GM21529 (cell line): ENCODE measurements around the gene DSCAML1.
"Not testable (repeated sequence)": the region's sequence is repeated elsewhere in the genome, so short reads cannot be mapped to it uniquely, and the experiment has no call there.

Source experiments
- ATAC-seq: cut with Tn5 transposase; IDR thresholded peaks from one replicate; pipeline ENCODE4 v1.9.1; 2021; ENCODE audit not compliant: unreplicated experiment

The DSCAML1 gene

GRCh38 chr11:117419482-117420142 is 377.4 kb downstream of the DSCAML1 start:
- no peak for ATAC-seq

DNA sequence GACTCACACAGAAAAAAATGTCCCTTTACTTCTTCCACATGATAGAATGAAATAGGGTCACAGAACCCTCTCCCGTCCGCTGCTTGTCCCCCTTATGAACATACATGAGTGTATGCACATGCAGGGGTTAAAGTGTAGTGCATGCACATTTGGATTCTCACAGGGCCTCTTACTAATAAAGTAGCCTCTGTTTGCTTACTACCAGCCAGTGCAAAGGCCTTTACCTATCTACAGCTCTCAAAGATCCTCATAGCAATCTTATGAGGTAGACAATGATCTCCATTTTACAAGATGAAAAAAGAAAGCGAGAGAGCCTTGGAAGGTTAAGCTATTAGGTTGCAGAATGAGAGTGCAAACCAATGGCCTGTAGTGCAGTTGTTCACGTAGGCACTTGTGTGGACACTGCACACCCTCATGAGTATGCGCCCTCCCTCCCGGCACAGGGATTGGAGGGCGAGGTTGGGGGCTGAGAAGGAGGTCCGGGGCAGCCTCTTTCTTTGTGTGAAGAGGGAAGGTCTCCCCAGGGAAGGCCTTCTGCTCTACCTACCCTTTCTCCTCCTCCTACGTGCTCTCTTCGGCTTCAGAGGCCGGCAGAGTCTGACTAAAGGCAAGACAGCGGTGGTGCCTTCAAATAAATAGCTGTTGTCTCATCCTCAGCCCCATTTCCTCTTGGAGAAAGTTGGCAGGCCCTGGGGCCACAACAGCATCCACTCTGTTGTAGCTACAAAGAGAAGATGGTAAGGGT is 378.1 kb downstream of the DSCAML1 start:
- ATAC-seq: no peak

GRCh38 chr11:117417856-117418255 is 379.2 kb downstream of the DSCAML1 start:
- ATAC-seq: no peak

DNA sequence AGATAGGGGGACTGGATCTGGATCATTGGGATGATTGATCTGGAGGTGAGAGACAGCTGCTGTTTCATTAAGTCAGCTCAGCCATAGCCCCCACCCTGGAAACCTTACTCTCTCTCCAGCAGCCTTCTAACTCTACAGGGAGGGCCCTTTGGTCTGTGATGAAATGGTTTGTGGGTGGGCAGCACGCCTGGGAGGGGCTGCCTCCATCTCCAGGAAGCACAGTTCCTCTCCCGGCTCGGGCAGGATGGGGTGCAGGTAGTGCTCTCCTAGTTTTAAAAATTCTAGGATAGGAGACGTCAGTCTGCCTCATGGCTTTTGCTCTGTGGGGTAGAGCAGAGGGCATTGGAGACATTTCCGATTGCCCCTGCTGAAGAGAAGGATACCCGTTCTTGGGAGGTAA is 379.7 kb downstream of the DSCAML1 start:
- ATAC-seq: no peak

DNA sequence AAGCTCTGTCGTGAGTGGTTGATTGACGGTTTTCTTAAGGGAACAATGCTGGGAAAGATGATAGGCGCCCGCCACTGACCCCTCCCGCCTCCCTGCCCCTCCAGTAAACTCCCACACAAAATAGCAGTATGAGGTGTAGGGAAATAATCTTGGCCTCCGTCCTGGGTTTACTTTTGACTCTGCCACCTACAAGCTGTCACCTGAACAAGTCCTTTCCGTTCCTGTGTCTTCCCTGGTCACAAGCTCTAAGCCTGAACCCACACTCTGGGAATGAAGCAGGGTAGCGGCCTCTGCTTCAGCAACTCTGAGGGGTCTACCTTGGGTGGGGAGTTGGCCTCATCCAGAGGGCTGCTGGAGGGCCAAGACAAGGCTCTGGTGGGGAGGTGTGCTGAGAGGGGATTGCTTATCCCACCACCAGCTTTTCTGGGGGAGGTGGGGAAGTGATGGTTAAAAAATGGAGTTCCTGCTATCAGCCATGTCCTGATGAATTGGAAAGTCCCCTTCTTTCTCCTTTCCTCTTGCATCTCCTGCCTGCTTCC is 381.6 kb downstream of the DSCAML1 start:
- no peak for ATAC-seq

DNA sequence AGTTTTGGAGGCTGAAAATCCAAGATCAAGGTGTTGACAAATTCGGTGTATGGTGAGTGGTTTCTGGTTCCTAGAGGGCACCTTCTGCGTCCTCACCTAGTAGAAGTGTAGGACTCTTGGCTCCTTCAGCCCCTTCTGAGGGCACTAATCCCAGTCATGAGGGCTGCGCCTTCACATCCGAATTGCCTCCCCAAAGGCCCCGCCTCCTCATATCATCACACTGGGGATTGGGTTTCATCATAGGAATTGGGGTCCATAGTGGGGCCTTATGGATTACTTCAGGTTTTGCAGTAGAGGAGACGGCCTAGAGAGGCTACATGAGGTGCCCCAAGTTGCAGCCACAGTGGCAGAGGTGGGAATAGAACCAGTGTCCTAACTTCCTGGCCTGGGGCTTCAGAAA is 382.3 kb downstream of the DSCAML1 start:
- ATAC-seq: no peak

DNA sequence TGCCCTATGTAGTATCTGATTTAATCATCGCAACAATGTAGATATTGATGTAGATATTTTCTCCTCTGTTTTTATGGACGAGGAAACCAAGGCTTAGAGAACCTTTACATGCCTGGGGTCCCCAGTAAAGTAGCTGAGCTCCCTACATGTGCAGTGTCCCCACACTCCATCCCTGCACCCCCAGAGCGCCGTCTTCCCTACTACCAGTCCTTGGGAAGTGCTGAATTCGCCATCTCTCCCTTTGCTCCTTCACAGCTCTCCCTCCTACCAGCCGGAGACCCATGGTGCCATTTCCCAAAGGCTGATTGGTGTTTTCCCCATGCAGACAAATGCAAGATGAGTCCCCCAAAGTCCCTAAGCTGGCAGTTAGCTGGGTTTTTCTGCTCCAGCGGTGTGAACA is 383.4 kb downstream of the DSCAML1 start:
- no peak for ATAC-seq

DNA sequence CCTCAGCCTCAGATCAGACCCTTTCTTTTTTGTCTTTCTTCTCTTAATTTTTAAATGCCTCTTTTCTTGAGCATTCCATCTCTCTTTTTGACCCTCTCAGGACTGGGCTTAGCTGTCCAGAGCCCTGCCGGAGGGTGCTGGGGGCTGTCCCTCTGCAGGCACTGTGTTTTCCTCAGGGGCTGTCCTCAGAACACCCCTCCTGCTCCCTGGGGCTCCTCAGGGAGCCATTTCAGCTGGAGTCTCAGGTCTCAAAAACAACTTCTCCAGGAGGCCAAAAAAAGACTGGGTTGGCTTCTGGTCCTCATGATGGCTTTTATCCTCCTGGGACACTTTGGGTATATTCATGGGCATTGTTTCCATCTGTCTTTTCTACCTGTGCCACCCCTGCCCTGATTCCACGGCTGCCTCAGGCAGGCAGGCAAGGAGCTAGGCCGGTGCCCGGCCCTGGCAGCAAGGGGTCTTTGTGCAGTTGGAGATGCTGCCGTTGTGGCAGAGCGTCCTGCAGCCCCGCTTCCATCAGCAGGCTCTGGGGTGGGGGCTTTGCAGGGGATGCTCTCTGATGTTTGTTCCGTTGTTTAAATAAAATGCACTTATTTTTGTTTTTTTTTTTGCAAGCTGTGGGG is 384.3 kb downstream of the DSCAML1 start:
- no peak for ATAC-seq

DNA sequence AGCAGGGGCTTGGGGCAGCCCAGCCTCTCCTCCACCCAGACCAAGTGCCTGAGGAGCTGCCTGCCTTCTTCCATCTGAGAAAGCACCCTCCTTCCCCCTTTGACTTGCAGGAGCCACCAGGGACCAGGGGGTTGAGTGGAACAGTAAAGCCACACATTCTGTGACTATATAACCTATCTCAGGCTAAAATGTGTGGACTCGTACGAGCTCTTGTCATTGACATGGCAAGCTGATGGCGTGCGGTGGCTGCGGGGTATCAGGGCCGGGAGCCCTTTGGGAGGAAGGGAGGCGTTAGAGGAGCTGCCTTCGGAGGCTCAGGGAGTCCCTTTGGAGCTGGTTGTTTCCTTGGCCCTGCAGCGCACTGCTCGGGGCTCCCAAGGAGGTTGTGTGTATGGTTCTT is 384.8 kb downstream of the DSCAML1 start:
- no peak for ATAC-seq

- ATAC-seq: no peak
Observed at GRCh38 chr11:117411736-117412135, 385.3 kb downstream of the DSCAML1 start.

DNA sequence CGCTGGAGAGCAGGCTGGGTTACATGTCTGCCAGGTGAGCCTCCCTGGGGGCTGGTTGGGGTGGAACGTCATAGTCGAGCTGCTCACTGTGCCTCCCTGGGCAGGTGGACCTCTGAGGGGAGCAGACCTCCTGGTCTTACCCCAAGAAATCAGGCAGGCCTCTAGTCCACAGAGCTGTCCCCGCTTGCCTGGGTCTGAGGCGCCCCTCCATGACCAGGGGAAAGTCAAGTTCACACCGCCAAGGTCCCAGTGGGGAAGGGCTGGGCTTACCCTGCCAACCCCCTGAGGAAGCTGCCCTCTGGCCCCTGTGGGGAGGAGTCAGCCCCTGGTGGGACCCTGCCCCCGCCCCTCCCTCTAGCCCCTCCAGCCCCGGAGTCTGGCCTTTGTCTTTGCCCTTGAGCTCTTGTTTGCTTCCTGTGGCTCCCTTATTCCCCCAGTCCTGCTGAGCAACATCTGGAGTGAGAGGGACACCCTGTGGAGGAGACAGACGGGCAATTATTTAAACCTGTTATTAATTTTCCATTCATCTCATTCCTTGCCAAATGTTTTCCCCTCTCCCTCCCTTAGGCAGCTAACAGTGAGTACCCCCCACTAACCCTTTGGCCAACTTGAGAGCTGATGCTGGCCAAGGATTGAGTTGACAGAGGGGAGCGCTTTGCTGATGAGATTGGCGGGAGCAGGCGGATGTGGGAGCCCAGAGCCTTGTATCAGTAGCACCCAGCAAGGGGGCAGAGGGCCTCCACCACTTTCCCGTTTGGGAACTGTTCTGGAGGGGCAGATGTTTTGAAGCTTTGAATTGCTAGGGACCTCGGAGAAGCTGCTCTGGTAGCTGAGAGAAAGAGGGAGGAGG is 385.9 kb downstream of the DSCAML1 start:
- no peak for ATAC-seq

DNA sequence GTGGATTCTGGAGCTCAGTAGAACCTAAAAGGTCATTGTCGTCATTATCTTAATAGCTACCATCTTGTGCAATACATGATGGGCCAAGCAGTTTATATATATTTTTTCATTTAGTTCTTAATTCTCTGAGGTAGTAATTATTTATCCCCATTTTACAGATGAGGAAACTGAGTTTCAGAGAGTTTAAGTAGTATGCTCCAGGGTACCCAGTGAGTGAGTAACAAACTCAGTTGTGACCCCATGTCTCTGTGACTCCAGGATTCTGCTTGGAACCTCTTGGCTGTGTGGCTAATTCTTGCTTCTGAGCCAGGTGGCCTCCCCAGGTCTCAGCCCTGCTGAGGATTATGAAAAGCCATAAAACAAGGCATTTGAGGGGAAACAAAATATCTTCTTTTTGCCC is 386.8 kb downstream of the DSCAML1 start:
- ATAC-seq: no peak

GRCh38 chr11:117409511-117409910 is 387.5 kb downstream of the DSCAML1 start:
- ATAC-seq: no peak

DNA sequence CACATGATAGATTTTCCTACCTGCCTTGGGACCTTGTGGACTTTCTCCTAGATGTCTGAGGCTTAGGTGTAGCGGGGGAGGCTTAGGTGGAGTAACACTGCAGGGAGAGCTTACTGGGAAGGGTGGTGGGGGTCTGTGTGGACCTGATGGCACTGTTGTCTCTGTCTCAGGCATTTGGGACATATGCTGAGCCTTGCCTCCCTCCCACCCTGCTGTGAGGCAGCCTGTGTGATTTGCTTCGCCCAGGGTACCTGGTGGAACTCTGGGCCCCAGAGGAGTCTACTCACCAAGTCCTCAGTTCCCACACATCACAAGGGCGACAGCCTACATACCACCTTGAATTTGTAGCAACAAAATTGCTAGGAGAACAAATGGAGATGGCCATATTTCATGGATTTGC is 388.7 kb downstream of the DSCAML1 start:
- no peak for ATAC-seq

- no peak for ATAC-seq
Observed at GRCh38 chr11:117407016-117407415, 390.0 kb downstream of the DSCAML1 start.

GRCh38 chr11:117405898-117406297 is 391.1 kb downstream of the DSCAML1 start:
- not testable (repeated sequence) for ATAC-seq

GRCh38 chr11:117399100-117399840 is 397.7 kb downstream of the DSCAML1 start:
- ATAC-seq: not testable (repeated sequence)

DNA sequence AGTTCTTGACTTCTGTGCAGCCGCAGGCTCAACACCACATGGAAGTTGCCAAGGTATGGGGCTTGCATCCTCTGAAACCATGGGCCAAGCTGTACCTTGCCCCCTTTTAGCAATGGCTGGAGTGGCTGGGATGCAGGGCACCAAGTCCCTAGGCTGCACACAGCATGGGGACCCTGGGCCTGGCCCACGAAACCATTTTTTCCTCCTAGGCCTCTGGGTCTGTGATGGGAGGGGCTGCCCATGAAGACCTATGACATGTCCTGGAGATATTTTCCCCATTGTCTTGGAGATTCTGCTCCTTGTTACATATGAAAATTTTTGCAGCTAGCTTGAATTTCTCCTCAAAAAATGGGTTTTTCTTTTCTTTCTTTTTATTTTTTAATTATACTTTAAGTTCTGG is 398.4 kb downstream of the DSCAML1 start:
- not testable (repeated sequence) for ATAC-seq

- no peak for ATAC-seq
Observed at GRCh38 chr11:117396970-117397369, 400.0 kb downstream of the DSCAML1 start.

DNA sequence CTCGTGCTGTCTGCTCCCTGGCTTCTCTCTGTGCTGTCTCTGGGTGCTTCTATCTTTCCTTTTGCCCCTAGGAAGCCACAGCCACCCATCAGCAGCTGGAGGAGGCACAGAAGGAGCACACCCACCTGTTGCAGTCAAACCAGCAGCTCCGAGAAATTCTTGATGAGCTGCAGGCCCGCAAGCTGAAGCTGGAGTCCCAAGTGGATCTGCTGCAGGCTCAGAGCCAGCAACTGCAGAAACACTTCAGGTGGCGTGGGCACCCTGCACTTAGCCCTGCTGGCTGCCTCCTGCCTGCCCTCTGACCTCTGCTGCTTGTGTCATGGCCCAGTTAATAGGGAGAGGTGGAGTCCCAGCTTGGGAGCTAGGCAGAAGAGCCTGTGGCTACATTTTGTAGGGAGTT is 401.5 kb downstream of the DSCAML1 start:
- no peak for ATAC-seq
